Left ventricle myocardium superior (tissue), 1 donor: ENCODE results near the gene PLXNA4. TPM values are rescaled to one million over a fixed set of nuclear protein-coding genes. Genes with fewer than 3 reads are reported as not detected.
A peak's percentile ranks its signal among the peaks of the same experiment; 100 is the strongest.

Source experiments
- ATAC-seq: fragments of 200-7000 bp; cut with Tn5 transposase; one replicate; pipeline ENCODE4 v1.9.1; 2020; ENCODE audit warnings: mild to moderate bottlenecking, moderate library complexity
- DNase-seq: peaks from one replicate; pipeline ENCODE4 v3.0.0-alpha.2; 2020
- intact Hi-C: fragments of 100-400 bp; cut with micrococcal nuclease; formaldehyde crosslinking; loops from one replicate; pipeline ENCODE4 v1.11.0; 2022
- total RNA-seq: library from RNA; stranded (reverse); fragmentation: NEBNext Ultra II Directional; extraction: Animal tissue kit (Norgen Biotek cat#: 25700); gene quantifications from one replicate; pipeline ENCODE4 v1.2.1, GENCODE V29; 2021
- donor health status: DM: no; HTN: yes; CAD: no; lungs with severe emphysema.

Gene PLXNA4
- total RNA-seq, 1 donor from 2014 or later = 19.2 TPM

DNA sequence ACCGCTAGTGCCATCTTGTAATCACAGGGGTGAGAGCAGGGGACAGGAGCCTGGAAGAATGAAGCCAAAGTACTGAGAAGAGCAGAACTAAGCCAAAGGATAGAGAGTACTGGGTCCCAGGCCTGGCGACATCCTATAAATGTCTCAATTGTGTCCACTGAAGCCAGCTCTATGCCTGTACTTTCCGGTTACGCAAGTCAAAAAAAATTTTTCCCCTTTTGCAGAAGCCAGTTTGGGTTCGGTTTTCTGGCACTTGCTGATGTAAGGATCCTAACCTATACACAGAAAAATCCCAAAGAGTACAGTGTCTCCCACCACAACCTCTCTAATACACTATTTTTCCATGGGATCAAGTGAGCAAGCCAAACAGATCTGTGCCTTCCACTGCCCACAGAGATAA lies 61.1 kb downstream of the PLXNA4 start:
- DNase-seq = no peak
- intact Hi-C loops = no loop called here

DNA sequence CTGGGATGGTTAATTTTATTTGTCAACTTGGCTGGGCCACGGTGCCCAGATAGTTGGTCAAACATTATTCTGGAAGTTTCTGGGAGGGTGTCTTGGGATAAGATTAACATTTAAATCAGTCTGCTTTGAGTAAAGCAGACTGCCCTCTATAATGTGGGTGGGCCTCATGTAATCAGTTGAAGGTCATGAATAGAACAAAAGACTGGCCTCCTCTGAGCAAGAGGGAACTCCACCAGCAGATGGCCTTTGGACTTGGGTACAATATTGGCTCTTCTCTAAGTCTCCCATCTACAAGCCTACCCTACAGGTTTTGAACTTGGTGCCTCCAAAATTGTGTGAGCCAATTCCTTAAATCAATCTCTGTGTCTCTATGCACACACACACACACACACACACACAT lies 61.8 kb downstream of the PLXNA4 start:
- DNase-seq (no peak), ATAC-seq (no peak)
- intact Hi-C loops = no loop called here

More for the DNA sequence above, 61.1 kb downstream of the PLXNA4 start:
- no peak for ATAC-seq

DNA sequence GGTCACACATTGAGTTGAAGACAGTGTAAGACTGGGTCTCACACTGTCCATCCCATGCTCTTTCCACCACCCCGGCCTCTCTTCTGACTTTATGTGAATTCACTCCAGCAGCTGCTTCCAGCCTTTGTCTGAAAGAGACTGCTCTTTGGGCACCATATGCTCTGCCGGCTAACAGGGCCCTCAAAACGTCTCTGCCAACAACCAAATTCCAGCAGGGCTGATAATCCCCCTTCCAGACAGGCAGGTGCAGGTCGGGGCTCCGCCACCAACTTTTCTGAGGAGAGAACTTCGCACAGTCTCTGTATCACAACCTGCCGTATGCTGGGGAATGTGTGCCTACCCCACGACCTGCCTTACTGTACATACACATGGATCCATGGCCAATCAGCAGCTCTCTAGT lies 64.3 kb downstream of the PLXNA4 start:
- intact Hi-C loops = no loop called here
- no peak for ATAC-seq
- DNase-seq = no peak

DNA sequence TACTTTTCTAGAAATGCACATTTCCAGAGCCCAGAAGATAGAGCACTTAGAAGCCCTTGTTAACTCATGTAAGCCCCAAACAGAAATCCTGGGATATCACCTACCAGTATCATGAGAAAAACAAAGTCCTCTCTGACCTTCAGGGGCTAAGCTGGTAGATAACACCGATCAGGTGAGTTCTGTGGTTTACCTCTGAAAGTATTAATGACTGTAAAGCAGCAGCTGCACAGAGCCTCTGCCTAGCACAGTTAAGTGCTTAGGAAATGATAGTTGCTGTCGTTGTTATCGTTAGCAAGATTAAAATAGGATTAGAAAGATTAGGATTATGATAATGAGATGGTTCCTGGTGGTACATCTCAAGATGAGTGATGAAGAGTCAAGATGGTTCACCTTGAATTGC lies 64.9 kb downstream of the PLXNA4 start:
- intact Hi-C loops = no loop called here
- ATAC-seq = no peak
- no peak for DNase-seq

DNA sequence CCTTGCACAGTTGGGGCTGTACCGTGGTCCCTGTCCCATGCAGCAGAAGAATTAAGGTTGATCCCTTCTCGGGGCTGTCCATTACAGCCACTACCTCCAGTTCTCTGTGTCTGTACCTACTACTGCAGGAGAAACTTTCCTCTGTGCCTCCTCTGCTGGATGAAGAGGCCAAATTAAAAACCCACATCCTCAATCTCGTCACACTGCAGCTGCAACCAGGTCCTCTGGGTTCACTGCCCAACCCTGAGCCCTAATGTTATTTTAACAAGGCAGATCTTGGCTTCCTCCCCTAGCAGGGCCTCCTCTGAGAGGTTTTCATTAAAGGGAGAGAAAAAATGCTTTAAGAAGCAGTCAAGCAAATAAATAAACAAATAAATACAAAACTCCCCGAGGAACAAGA lies 66.6 kb downstream of the PLXNA4 start:
- peak; percentile 17 for ATAC-seq
- intact Hi-C loops = loop anchor here (10.0 kb wide), 1 partner anchor 115 kb away; no protein-coding TSS in a partner anchor
- DNase-seq = no peak

DNA sequence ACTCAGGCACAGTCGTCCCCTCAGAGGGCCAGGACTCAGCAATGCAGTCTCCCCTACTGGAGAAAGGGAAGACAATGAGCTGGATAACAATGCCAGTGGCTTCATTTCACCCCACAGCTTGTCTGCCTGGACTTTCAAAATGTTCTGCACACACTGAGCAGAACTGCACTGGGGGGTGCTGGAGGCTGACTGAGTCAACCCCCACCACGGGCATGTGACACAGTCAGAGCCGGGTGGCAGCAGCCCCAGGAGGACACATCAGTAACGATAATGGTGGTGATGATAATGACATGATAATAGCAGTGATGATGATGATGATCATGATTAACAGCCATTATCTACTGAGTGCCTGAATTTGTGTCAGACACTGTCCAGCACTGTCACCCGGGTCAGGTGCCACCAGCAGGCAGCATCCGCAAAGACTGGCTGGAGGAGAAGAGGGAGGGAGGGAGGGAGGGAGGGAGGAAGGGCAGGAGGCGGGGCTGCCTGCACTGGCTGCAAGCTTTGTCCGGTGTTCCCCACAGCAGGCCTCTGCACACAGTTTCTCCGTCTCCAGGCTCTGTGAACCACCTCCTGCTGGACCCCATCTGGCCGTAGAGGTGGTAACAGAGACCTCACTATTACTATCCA lies 67.4 kb downstream of the PLXNA4 start:
- ATAC-seq (peak; percentile 89), DNase-seq (peak; percentile 63)
- intact Hi-C loops = loop anchor here (10.0 kb wide), 1 partner anchor 114 kb away; no protein-coding TSS in a partner anchor

DNA sequence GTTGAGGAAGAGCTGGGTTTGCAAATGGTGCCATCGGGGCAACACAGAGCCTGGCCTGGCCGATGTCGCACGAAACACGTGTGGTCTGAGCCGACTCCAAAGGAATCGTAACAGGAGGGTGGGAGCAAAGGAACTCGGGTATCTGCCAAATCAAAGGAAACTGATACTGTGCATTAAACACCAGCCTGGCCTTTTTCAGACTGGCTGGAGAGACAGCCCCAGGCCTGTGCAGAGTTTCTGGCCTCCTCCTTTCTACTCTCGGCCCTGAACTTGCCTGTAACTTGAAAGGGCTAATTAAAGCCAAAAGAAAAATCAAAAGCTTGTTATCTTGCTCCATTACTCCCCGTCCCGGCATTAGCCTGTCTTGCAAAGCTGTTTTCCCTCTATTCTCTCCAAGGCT lies 71.4 kb downstream of the PLXNA4 start:
- no peak for DNase-seq
- no peak for ATAC-seq
- intact Hi-C loops = loop anchor here (10.0 kb wide), 1 partner anchor 110 kb away; no protein-coding TSS in a partner anchor

DNA sequence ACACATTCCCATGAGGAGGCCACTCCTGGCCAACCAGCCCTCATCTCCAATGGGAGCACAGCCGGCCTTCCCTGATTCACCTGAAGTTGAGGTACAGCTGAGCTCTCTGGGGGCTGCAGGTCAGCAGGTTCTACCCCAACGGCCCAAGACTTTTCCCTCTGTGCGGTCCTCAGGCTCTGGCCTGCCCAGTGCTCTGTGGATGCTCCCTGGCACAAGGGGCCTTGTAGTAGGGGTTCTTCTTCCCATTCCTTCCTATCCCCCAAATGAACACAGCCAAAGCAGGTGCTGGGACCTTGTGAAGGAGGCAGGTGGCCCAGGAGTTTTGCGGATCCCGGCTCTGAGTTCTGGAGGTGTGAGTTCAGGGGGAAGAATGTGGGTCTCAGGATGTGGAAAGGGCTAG lies 72.2 kb downstream of the PLXNA4 start:
- no peak for ATAC-seq
- intact Hi-C loops = loop anchor here (10.0 kb wide), 1 partner anchor 109 kb away; no protein-coding TSS in a partner anchor
- DNase-seq = no peak

DNA sequence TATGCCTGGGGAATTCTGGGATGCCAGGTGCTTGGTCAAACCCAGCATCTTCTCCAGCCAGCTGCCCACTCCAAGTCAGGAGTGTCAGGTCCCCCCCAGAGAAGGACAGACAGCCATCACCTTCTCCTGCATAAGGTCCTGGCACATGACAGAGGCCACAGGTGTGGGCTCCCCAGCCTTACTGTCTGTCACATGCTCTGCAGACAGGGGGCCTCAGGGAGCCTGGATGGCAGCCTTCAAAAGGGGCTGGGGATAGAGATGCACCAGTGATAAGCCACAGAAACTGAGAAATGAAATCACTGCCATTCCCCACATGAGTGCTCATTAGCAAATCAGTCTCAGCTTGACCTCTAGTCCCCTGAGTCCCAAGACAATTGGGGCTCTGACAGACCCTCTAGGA lies 72.9 kb downstream of the PLXNA4 start:
- ATAC-seq = no peak
- intact Hi-C loops = loop anchor here (10.0 kb wide), 1 partner anchor 109 kb away; no protein-coding TSS in a partner anchor
- no peak for DNase-seq

DNA sequence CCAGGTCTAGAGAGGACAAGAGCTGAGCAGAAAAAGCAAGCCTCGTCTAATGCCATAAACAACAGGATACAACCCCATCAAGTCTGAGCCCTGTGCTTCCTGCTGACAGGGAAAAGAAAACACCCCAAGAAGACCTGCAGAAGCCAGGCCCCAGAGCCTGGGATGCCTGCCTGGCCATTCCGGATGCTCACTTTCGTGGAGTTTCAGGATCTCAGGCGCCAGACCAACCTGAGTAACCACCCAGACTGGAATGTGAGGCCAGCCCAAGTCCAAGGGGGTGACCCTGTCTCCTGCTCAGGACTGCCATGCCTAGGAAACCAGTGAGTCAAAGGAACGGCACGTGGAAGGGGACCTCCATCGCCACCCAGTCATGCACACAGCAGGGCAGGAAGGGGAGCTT lies 74.3 kb downstream of the PLXNA4 start:
- ATAC-seq (no peak), DNase-seq (no peak)
- intact Hi-C loops = loop anchor here (10.0 kb wide), 1 partner anchor 107 kb away; no protein-coding TSS in a partner anchor

DNA sequence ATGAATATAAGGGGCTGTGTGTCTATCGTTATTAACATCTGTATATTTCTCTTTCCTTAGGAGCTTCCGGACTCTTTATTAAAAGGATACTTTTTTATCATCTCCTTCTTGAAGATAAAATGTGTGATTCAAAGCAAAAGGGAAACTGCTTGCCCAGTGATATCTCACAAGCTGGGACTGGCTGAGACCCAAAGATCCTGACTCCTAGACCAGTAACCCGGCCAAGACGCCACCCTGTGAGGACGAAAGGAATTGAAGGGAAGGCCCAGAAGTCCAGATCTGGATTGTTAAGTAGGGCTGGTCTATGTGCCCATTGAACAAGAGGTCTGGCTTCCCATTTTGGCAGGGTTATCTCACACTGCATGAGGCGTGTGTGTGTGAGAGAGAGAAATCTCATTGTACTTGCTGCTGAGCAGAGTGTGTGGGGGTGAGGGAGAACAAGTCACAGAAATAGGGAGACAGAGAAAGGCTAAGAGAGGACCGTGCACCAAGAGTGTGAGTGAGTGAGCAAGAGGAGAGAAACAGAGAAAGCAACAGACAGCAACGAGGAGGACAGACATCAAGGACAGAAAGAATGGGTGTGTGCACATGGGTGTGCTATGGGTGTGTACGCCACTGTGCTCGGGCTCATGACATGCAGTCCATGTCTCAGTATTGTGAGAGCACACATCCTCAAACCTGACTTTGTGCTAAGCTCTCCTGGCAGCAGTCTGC lies 75.4 kb downstream of the PLXNA4 start:
- ATAC-seq (peak; percentile 89), DNase-seq (peak; percentile 74)
- intact Hi-C loops = loop anchor here (10.0 kb wide), 1 partner anchor 106 kb away; no protein-coding TSS in a partner anchor

DNA sequence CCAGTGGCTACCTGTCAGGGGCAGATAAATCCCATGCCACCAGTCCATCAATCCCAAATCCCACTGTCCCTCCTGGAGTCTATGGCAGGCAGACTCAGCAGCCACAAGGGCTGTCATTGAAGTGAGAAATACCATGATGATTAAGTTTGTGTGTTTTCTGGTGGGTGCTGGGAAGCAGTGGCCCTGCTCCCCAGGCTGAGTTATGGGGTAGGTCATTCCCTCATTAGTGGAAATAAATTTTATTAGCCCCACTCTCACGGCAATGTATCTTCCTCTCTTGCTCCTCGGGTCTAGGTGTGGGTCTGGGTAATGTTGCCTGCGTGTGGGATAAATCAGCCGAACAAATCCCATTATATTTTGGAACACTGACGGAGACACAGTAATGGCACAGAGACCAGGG lies 76.8 kb downstream of the PLXNA4 start:
- no peak for ATAC-seq
- intact Hi-C loops = no loop called here
- DNase-seq = no peak

DNA sequence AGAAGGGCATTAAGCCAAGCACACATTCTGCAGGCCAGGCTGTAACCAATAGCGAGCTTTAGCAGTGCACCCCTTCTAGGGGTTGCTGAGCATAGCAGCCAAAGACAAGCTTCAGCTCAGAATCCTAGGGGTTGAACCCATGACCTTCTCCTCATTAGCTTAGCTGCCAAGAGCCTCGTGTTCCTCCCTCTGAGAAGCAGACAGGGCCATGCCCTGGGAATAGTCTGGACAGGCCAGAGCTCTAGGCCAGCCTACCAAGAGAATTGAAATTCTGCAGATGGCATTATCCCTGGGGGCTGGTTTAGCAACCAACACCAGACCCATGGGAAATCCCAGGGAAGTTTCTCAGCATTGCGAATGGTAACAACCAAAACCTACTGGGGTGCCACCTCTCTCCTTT lies 77.2 kb downstream of the PLXNA4 start:
- DNase-seq (no peak), ATAC-seq (no peak)
- intact Hi-C loops = no loop called here

DNA sequence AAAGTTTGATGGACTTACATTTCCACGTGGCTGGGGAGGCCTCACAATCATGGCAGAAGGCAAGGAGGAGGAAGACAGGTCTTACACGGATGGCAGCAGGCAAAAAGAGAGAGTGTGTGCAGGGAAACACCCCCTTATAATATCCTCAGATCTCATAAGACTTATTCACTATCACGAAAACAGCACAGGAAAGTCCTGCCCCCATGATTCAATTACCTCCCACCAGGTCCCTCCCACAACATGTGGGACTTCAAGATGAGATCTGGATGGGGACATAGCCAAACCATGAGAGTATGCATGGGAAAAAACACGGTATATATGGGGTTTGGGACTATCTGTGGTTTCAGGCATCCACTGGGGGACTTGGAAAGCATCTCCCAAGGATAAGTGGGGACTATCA lies 78.0 kb downstream of the PLXNA4 start:
- no peak for DNase-seq
- ATAC-seq = no peak
- intact Hi-C loops = no loop called here

DNA sequence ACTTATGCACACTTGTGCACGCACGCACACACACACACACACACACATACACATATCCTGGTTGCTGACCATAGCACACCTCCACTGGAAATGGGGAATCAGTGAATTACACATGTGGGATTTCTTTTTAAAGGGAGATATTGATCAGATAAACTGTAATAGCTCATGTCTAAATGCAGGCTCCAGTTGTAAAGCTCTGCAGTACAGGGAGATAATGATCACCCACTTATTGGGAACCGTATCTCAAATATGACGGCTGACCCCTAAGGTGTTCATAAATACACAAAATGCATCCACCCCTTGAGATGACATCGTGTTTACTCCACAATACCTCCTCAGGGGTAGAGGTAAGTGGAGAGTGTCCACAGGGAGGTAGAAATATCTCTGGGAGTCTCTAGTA lies 79.2 kb downstream of the PLXNA4 start:
- DNase-seq = no peak
- no peak for ATAC-seq
- intact Hi-C loops = no loop called here

DNA sequence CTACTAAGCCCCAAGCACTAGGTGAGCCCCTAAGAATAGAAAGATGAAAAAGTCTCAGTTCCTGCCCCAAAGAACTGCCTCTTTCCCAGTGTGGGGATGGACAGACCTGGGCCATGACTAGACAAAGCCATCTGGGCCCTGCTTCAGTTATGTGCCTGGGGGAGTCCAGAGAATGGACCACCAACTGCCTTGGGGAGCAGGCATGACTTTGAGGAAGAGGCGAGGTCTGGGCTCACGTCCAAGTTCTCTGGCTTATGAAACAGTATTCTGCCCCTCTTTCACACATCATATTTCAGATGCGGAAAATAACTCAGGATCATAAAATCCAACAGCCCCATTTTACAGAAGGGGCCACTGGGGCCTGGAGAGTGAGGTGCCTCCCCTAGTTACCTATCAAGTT lies 80.3 kb downstream of the PLXNA4 start:
- DNase-seq = no peak
- intact Hi-C loops = no loop called here
- ATAC-seq = no peak

DNA sequence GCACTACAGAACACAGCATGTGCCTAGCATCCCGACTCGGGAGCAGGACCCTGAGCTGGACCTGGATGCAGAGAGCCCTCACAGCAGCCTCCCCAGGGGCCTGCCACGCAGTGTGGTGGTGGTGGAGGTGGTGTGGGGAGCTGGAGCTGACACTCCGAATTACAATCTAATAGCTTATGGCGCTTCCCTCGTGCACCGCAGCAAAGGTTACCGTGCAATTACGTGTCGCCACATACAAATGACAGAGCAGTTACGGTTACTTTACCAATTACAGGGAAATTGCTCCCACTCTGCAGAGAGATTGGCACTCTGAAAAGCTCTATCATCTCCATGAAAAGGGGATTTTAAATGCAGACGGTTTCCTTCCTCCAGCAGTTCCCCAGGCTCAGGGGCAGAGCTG lies 81.8 kb downstream of the PLXNA4 start:
- intact Hi-C loops = no loop called here
- ATAC-seq (no peak), DNase-seq (no peak)

DNA sequence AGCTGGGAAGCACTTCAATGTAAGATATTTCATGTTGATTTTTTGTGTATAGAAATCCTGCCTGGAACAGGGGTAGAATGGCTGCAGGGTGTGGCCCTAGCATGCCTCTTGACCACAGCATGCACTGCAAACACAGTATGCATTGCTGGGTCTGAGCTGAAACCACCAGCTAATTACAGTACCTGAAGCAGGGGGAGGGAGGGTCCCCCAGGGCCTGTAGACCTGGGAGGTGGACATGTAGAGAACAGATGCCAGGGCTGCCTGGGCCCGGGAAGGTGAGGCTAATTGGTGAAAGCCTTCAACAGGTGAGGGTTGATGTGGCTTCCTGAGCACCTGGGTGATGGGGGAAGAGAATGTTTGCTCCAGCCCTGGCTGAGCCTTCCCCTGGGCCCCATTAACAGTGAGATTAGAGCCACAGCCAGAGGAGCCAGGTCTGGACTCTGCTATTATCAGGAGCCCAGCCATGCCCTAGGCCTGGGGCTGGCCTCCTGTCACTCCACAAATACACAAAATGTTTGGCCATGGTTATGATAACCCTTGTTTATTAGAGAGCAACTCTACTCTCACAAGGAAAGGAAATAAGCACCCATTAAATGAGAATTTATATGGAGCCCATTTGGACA lies 83.3 kb downstream of the PLXNA4 start:
- DNase-seq (no peak), ATAC-seq (peak; percentile 33)
- intact Hi-C loops = no loop called here

DNA sequence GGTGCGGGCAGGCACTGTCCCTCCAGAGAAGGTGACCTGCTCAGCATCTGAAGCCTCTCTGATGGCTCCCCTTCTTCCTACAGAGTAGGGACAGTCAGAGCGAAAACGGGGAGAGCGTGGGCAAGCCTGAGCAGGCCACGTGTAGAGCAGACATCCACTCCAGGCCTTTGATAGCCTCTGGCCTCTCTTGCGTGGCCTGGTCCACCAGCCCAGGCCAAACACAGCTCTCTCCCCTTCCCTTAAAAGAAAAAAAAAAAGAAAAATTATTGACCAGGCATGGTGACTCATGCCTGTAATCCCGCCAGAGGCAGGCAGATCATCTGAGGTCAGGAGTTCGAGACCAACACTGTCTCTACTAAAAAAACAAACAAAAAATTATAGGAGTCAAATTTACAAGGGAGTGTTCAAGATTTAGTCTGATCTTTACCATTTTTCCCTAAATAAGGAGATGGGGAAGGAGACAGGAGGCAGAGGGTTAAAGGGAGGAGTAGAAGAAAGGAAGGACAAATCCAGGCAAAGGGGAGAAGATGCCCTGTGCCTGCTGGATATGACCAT lies 84.8 kb downstream of the PLXNA4 start:
- DNase-seq (no peak), ATAC-seq (no peak)
- intact Hi-C loops = no loop called here

DNA sequence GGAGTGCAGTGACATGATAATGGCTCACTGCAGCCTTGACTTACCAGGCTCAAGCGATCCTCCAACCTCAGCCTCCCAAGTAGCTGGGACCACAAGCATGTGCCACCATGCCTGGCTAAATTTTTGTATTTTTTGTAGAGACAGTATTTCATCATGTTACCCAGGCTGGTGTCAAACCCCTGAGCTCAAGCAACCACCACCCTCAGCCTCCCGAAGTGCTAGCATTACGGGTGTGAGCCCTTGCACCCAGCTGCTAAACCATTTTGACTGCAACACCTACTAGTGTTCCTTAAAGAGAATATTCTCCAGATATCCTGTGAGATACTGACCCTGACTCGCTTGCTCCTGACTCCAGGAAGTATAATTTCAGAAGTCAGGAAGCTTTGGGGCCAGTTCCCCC lies 85.8 kb downstream of the PLXNA4 start:
- intact Hi-C loops = no loop called here

More for the DNA sequence above, 85.8 kb downstream of the PLXNA4 start:
- ATAC-seq (no peak), DNase-seq (no peak)
